Ureter (tissue), 1 donor: ENCODE measurements around the gene HECW1. TPM values are rescaled to one million over a fixed set of nuclear protein-coding genes. Genes with fewer than 3 reads are reported as not detected.
"Not testable (repeated sequence)": the region's sequence is repeated elsewhere in the genome, so short reads cannot be mapped to it uniquely, and the experiment has no call there.

Source experiments
- DNase-seq: peaks from one replicate; pipeline ENCODE4 v3.0.0-alpha.2; 2020; ENCODE audit warnings: low spot score
- total RNA-seq: library from RNA; stranded (reverse); gene quantifications from one replicate; pipeline ENCODE4 v1.2.4, GENCODE V29; 2023
- donor health status: DM: yes; HTN: yes; CAD: no.

Gene HECW1
- total RNA-seq, 1 donor from 2014 or later: 1.3 TPM

- DNase-seq: no peak
Observed at GRCh38 chr7:43465581-43466554, 353.4 kb downstream of the HECW1 start.

- DNase-seq: no peak
Observed at GRCh38 chr7:43467406-43467805, 355.0 kb downstream of the HECW1 start.

GRCh38 chr7:43467846-43468245, 355.4 kb downstream of the HECW1 start:
- DNase-seq: no peak

GRCh38 chr7:43469051-43469450, 356.6 kb downstream of the HECW1 start:
- DNase-seq: no peak

- no peak for DNase-seq
Observed at GRCh38 chr7:43470110-43470509, 357.7 kb downstream of the HECW1 start.

- no peak for DNase-seq
Observed at GRCh38 chr7:43475983-43476382, 363.5 kb downstream of the HECW1 start.

- no peak for DNase-seq
Observed at GRCh38 chr7:43476896-43477295, 364.4 kb downstream of the HECW1 start.

- no peak for DNase-seq
Observed at GRCh38 chr7:43479042-43479441, 366.6 kb downstream of the HECW1 start.

- DNase-seq: no peak
Observed at GRCh38 chr7:43479543-43479942, 367.1 kb downstream of the HECW1 start.

- DNase-seq: no peak
Observed at GRCh38 chr7:43480581-43480980, 368.1 kb downstream of the HECW1 start.

GRCh38 chr7:43481902-43482678, 369.6 kb downstream of the HECW1 start:
- DNase-seq: no peak

GRCh38 chr7:43482679-43483252, 370.3 kb downstream of the HECW1 start:
- no peak for DNase-seq

- no peak for DNase-seq
Observed at GRCh38 chr7:43484678-43485395, 372.4 kb downstream of the HECW1 start.

GRCh38 chr7:43485580-43485979, 373.1 kb downstream of the HECW1 start:
- DNase-seq: no peak

- DNase-seq: not testable (repeated sequence)
Observed at GRCh38 chr7:43486008-43486407, 373.6 kb downstream of the HECW1 start.

- DNase-seq: no peak
Observed at GRCh38 chr7:43486634-43487033, 374.2 kb downstream of the HECW1 start.

GRCh38 chr7:43487731-43488073, 375.3 kb downstream of the HECW1 start:
- DNase-seq: no peak

- DNase-seq: no peak
Observed at GRCh38 chr7:43489257-43489656, 376.8 kb downstream of the HECW1 start.

- no peak for DNase-seq
Observed at GRCh38 chr7:43490016-43490415, 377.6 kb downstream of the HECW1 start.

GRCh38 chr7:43491123-43491522, 378.7 kb downstream of the HECW1 start:
- DNase-seq: no peak

GRCh38 chr7:43491984-43492383, 379.5 kb downstream of the HECW1 start:
- DNase-seq: no peak

GRCh38 chr7:43492896-43493295, 380.4 kb downstream of the HECW1 start:
- DNase-seq: no peak
